Keratinocyte (primary cell): ENCODE data around the gene ECT2L.

ENCODE experiments used
- CTCF ChIP-seq, 3 experiments: IDR thresholded peaks in 1 of 3; conservative IDR thresholded peaks in 1 of 3; optimal IDR thresholded peaks in 1 of 3; 2 replicates in 2 of 3; 3 replicates in 1 of 3; pipeline versions ENCODE3 to v1.5.1; 2011; ENCODE audit warnings: low read length in 3 of 3, mild to moderate bottlenecking in 3 of 3, moderate library complexity in 2 of 3, control low read depth in 1 of 3, inconsistent platforms in 1 of 3; ENCODE audit not compliant: insufficient read depth in 2 of 3; ENCODE audit errors: extremely low read depth in 1 of 3
- EZH2 ChIP-seq: IDR thresholded peaks from one replicate; pipeline ENCODE4 v1.6.1; 2012; ENCODE audit warnings: inconsistent platforms, mild to moderate bottlenecking, low read length, moderate library complexity

DNA sequence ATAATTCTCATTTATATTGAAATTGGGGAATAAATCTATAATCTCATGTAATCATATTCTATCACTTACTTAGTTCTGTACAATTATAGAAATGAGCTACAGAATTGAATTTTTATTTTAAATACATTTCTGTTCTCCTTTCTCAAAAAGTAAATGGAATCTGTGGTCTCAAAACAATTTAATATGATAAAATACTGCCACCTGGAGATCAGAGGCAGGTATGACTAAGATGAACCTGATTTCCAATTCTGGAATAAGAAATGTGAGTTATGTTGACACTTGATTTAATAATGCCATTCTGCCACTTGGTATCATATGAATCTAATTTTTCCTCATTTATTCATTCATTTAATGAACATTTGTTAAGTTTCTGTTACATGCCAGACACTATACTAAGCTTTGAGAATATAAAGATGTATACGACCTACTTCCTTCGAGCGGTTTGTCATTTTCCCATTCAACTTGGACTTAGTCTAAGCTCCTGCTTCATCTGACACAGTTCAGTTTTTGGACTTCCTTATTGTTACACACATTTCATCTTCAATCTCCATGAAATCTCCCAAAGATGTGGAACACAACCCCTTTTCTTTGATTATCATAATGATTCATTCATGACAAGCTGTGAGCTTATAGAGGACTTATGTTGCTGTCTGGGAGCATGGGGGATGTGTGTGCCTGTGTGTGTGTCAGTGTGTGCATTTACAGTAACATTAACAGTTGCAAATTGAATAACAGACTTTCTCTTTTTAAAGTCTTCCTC lies 29.8 kb upstream of the ECT2L start:
- TF ChIP-seq CTCF (optimal IDR thresholded peaks at IDR 0.05 in 1 of 3, IDR thresholded peaks at IDR 0.05 in 1 of 3, conservative IDR thresholded peaks at IDR 0.05 in 1 of 3; ENCODE audit: extremely low read depth in 1 of 3, insufficient read depth in 2 of 3, low read length in 3 of 3) (peak in 2 of 3 experiments; percentile 27 to 50), EZH2 (no peak)
